A549 (cell line): Measurements from ENCODE around the gene ASPA. TPM values are rescaled to one million over a fixed set of nuclear protein-coding genes. Genes with fewer than 3 reads are reported as not detected.

Experiments used
- ATAC-seq, 2 experiments: fragments of 200-7000 bp in 1 of 2; fragments of >200 bp in 1 of 2; cut with Nextera tagmentation in 1 of 2; cut with Tn5 transposase in 1 of 2; 3 replicates each; pipeline versions ENCODE4 v1.8.0 to v1.9.1; 2018 to 2020; ENCODE audit warnings: mild to moderate bottlenecking in 1 of 2, moderate library complexity in 1 of 2
- CTCF ChIA-PET: fragments of 300-600 bp; sonication (Branson Sonifier 250); formaldehyde crosslinking; extraction: SDS; loops from one replicate; lab custom pipeline; 2021; ENCODE audit warnings: antibody characterized with exemption, inconsistent platforms; lab: Yijun Ruan, JAX
- POLR2A ChIA-PET: fragments of 350-600 bp; formaldehyde crosslinking; extraction: SDS; loops from one replicate; lab custom pipeline; 2021; ENCODE audit warnings: antibody characterized with exemption, inconsistent platforms; lab: Yijun Ruan, JAX
- DNase-seq, 2 experiments: peaks; one replicate each; pipeline versions ENCODE4 v3.0.0 to v3.0.0-alpha.2; 2011 to 2016; ENCODE audit warnings: low read depth in 1 of 2, low spot score in 1 of 2
- FAIRE-seq: peaks from 2 replicates; lab custom pipeline; 2011; peaks lifted over from hg19 to GRCh38; lab: Jason Lieb, UNC
- H3K27ac ChIP-seq, 2 experiments: fragments of >200 bp; sonication (Bioruptor Twin); formaldehyde crosslinking; 3 replicates each; pipeline ENCODE4 v1.5.1; 2016 to 2017
- H3K4me1 ChIP-seq: fragments of >200 bp; sonication (Bioruptor Twin); formaldehyde crosslinking; 3 replicates; pipeline ENCODE4 v1.6.1; 2016
- H3K4me2 ChIP-seq: fragments of >200 bp; sonication (Bioruptor Twin); formaldehyde crosslinking; 3 replicates; pipeline ENCODE4 v1.6.1; 2016
- H3K4me3 ChIP-seq: fragments of >200 bp; sonication (Bioruptor Twin); formaldehyde crosslinking; 3 replicates; pipeline ENCODE4 v1.5.1; 2016
- H3K9me3 ChIP-seq: fragments of >200 bp; sonication (Bioruptor Twin); formaldehyde crosslinking; 3 replicates; pipeline ENCODE4 v1.6.1; 2016
- BHLHE40 ChIP-seq: IDR thresholded peaks from 2 replicates; pipeline ENCODE4 v1.6.1; 2012; ENCODE audit warnings: low read depth, low read length, inconsistent platforms
- CBX2 ChIP-seq: fragments of 200-600 bp; sonication (generic); IDR thresholded peaks from 2 replicates; pipeline ENCODE4 v1.6.1; 2016; ENCODE audit warnings: low read depth, mild to moderate bottlenecking, borderline replicate concordance
- CHD2 ChIP-seq: fragments of 150-350 bp; IDR thresholded peaks from 2 replicates; pipeline ENCODE4 v1.6.1; 2014; ENCODE audit warnings: low read length; ENCODE audit not compliant: partially characterized antibody
- CHD4 ChIP-seq: fragments of 200-600 bp; sonication (generic); IDR thresholded peaks from 2 replicates; pipeline ENCODE4 v1.6.1; 2016; ENCODE audit warnings: antibody characterized with exemption, mild to moderate bottlenecking, borderline replicate concordance
- EHF ChIP-seq: fragments of 250-450 bp; sonication (Bioruptor Pico); IDR thresholded peaks from 2 replicates; pipeline ENCODE4 v1.5.0; 2020; ENCODE audit warnings: mild to moderate bottlenecking
- EHMT2 ChIP-seq: fragments of 200-600 bp; sonication (generic); IDR thresholded peaks from 2 replicates; pipeline ENCODE4 v1.6.1; 2016; ENCODE audit warnings: antibody characterized with exemption, low read depth, mild to moderate bottlenecking, moderate library complexity
- EP300 ChIP-seq, 2 experiments: fragments of >200 bp; sonication (Bioruptor Twin); formaldehyde crosslinking; IDR thresholded peaks; 2 replicates in 1 of 2; 3 replicates in 1 of 2; pipeline ENCODE4 v1.6.1; 2016 to 2017
- FOSB ChIP-seq: fragments of 250-450 bp; sonication (Bioruptor Pico); IDR thresholded peaks from 2 replicates; pipeline ENCODE4 v1.5.0; 2020; ENCODE audit warnings: mild to moderate bottlenecking, moderate library complexity
- FOXS1 ChIP-seq: fragments of 250-450 bp; sonication (Bioruptor Pico); IDR thresholded peaks from 2 replicates; pipeline ENCODE4 v1.5.0; 2020; ENCODE audit warnings: mild to moderate bottlenecking, moderate library complexity
- HEYL ChIP-seq: fragments of 250-450 bp; sonication (Bioruptor Pico); IDR thresholded peaks from 2 replicates; pipeline ENCODE4 v1.8.0; 2021; ENCODE audit warnings: mild to moderate bottlenecking, moderate library complexity
- JUN ChIP-seq, 2 experiments: fragments of >200 bp; sonication (Bioruptor Twin); formaldehyde crosslinking; IDR thresholded peaks; 2 replicates in 1 of 2; 3 replicates in 1 of 2; pipeline ENCODE4 v1.6.1; 2016 to 2017
- MAZ ChIP-seq: fragments of 150-350 bp; IDR thresholded peaks from 2 replicates; pipeline ENCODE4 v1.6.1; 2014; ENCODE audit warnings: antibody characterized with exemption, low read depth, low read length, borderline replicate concordance
- MYC ChIP-seq: IDR thresholded peaks from 2 replicates; pipeline ENCODE4 v1.6.1; 2012; ENCODE audit warnings: mild to moderate bottlenecking, inconsistent platforms, low read length, improper control_type of control experiment, borderline replicate concordance
- NR3C1 ChIP-seq: fragments of >200 bp; sonication (Bioruptor Twin); formaldehyde crosslinking; IDR thresholded peaks from 3 replicates; pipeline ENCODE4 v1.6.1; 2017
- RARB ChIP-seq: fragments of 250-450 bp; sonication (Bioruptor Pico); IDR thresholded peaks from 2 replicates; pipeline ENCODE4 v1.8.0; 2021; ENCODE audit warnings: mild to moderate bottlenecking, moderate library complexity
- RCOR1 ChIP-seq: fragments of 150-350 bp; IDR thresholded peaks from 2 replicates; pipeline ENCODE4 v1.6.1; 2014; ENCODE audit warnings: antibody characterized with exemption, low read length, low read depth
- RFX5 ChIP-seq: fragments of 450-650 bp; IDR thresholded peaks from 2 replicates; pipeline ENCODE4 v1.7.1; 2014; ENCODE audit warnings: antibody characterized with exemption, mild to moderate bottlenecking, moderate library complexity
- ZC3H11A ChIP-seq: fragments of 450-650 bp; IDR thresholded peaks from 2 replicates; pipeline ENCODE4 v1.6.1; 2014; ENCODE audit warnings: antibody characterized with exemption, mild to moderate bottlenecking
- ZSCAN20 ChIP-seq: fragments of 250-450 bp; sonication (Bioruptor Pico); IDR thresholded peaks from 2 replicates; pipeline ENCODE4 v1.8.0; 2022; ENCODE audit warnings: mild to moderate bottlenecking, moderate library complexity
- WGBS: methylation state at CpG from one replicate; pipeline ENCODE4 v1.1.6; 2017; ENCODE audit errors: missing lambda C conversion rate; 5-methylcytosine and 5-hydroxymethylcytosine counted together
- polyA plus RNA-seq, 4 experiments: library from polyadenylated mRNA; depleted of rRNA in 3 of 4; stranded (reverse); fragments of >200 nt; fragmentation: RNase III in 1 of 4; extraction: RNeasy Plus Mini Kit Qiagen cat#74134 plus additional on column Dnase treatment in 1 of 4; gene quantifications; 2 replicates in 3 of 4; 3 replicates in 1 of 4; pipeline ENCODE4 v1.2.3, GENCODE V29; 2011 to 2017
- TF ChIP-seq, protein P1 (sequence below): fragments of 250-450 bp; sonication (Bioruptor Pico); IDR thresholded peaks from 2 replicates; pipeline ENCODE4 v1.5.0; 2021; ENCODE audit warnings: mild to moderate bottlenecking, moderate library complexity, borderline replicate concordance
- TF ChIP-seq, protein P2 (sequence below): fragments of >200 bp; sonication (Bioruptor Twin); formaldehyde crosslinking; IDR thresholded peaks from 3 replicates; pipeline ENCODE4 v1.6.1; 2016
- TF ChIP-seq, protein P3 (sequence below): IDR thresholded peaks from 2 replicates; pipeline ENCODE4 v1.6.1; 2012; ENCODE audit warnings: low read depth, borderline replicate concordance
- TF ChIP-seq, protein P4 (sequence below): fragments of >200 bp; sonication (Bioruptor Twin); formaldehyde crosslinking; IDR thresholded peaks from 2 replicates; pipeline ENCODE4 v1.6.1; 2016

Gene ASPA
- polyA plus RNA-seq, 2 of the 4 experiments (the other 2 are of a cell fraction), result not detected

DNA sequence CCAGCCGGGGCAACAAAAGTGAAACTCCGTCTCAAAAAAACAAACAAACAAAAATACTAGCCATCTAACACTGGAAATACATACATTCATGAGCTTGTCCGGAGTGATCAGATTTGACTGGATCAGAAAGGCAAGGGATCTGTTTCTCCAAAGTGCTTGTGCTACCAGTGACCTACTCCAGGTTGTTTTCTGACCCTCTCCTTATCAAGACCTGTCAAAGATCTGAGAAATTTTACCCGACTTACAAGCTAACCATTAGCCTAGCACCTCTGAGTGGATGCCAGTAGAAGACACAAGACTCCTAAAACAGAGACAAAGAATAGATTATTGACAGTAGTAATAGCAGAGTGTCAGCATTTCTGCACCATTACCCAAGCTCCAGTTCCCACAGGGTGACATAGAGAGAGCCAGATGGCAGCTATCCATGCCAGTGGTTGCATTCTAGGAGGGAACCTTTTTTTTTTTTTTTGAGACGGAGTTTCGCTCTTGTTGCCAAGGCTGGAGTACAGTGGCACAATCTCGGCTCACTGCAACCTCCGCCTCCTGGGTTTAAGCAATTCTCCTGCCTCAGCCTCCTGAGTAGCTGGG, 9.8 kb downstream of the ASPA start:
- WGBS, result 38% methylated on average over 8 of the region's 8 CpGs
- ChIA-PET POLR2A (no interaction called here), CTCF (no interaction called here)
- DNase-seq, result no peak
- Histone ChIP-seq H3K4me2 (no peak overlapping the region), H3K9me3 (no peaks in the 10 kb centered on the region), H3K4me3 (no peak overlapping the region), H3K4me1 (no peaks in the 10 kb centered on the region)
- no peak for ATAC-seq
- no peak for FAIRE-seq
- TF ChIP-seq HEYL (CRISPR knock-in tag) (no peak), ZC3H11A (no peak), EP300 (IDR thresholded peaks at IDR 0.05) (no peak), RARB (CRISPR knock-in tag) (no peak), CHD2 (no peak), EHF (no peak), RFX5 (no peak), RCOR1 (no peak)
- TF ChIP-seq, protein P1, sequence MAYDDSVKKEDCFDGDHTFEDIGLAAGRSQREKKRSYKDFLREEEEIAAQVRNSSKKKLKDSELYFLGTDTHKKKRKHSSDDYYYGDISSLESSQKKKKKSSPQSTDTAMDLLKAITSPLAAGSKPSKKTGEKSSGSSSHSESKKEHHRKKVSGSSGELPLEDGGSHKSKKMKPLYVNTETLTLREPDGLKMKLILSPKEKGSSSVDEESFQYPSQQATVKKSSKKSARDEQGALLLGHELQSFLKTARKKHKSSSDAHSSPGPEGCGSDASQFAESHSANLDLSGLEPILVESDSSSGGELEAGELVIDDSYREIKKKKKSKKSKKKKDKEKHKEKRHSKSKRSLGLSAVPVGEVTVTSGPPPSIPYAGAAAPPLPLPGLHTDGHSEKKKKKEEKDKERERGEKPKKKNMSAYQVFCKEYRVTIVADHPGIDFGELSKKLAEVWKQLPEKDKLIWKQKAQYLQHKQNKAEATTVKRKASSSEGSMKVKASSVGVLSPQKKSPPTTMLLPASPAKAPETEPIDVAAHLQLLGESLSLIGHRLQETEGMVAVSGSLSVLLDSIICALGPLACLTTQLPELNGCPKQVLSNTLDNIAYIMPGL (CRISPR knock-in tag), result no peak
- TF ChIP-seq, protein P2, sequence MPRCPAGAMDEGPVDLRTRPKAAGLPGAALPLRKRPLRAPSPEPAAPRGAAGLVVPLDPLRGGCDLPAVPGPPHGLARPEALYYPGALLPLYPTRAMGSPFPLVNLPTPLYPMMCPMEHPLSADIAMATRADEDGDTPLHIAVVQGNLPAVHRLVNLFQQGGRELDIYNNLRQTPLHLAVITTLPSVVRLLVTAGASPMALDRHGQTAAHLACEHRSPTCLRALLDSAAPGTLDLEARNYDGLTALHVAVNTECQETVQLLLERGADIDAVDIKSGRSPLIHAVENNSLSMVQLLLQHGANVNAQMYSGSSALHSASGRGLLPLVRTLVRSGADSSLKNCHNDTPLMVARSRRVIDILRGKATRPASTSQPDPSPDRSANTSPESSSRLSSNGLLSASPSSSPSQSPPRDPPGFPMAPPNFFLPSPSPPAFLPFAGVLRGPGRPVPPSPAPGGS, result no peak
- TF ChIP-seq, all 56 proteins: peak for 0
- H3K27ac ChIP-seq, result no peak overlapping the region

DNA sequence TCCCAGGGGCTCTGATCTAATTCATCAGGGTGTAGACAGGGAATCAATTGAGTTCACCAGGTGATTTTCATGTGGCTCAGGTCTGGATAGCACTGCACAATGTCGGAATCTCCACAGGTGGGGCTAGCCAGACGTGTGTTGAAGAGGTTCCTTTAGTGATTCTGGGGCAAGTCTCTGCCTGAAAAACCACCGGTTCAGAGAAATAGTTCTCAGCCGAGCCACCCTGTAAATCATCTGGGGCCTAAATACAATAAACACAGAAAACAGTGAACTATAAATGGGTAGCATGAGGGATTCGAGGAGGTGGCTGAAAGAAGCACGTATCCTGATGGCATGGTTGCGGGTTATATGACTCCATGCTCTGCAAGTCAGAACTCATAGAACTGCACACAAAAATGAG, 21.3 kb downstream of the ASPA start:
- Histone ChIP-seq H3K4me3 (no peak overlapping the region), H3K4me1 (no peaks in the 10 kb centered on the region), H3K4me2 (no peak overlapping the region), H3K27ac (no peak overlapping the region), H3K9me3 (0 out of 3 replicates have a peak, but pooled peaks cover 2% of the 10 kb centered on the region)
- 51% methylated on average over 7 of the region's 7 CpGs for WGBS
- ChIA-PET CTCF (no interaction called here), POLR2A (no interaction called here)
- TF ChIP-seq BHLHE40 (no peak), CHD4 (no peak), FOSB (CRISPR knock-in tag) (no peak), EHMT2 (no peak), MAZ (no peak), JUN (IDR thresholded peaks at IDR 0.05) (no peak), NR3C1 (no peak), MYC (no peak), EP300 (IDR thresholded peaks at IDR 0.05) (no peak), CBX2 (no peak), ZSCAN20 (CRISPR knock-in tag) (no peak), ZC3H11A (no peak), RFX5 (no peak), FOXS1 (CRISPR knock-in tag) (no peak)
- TF ChIP-seq, protein P1 (CRISPR knock-in tag), result no peak
- TF ChIP-seq, protein P3, sequence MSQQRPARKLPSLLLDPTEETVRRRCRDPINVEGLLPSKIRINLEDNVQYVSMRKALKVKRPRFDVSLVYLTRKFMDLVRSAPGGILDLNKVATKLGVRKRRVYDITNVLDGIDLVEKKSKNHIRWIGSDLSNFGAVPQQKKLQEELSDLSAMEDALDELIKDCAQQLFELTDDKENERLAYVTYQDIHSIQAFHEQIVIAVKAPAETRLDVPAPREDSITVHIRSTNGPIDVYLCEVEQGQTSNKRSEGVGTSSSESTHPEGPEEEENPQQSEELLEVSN, result no peak
- TF ChIP-seq, protein P4, sequence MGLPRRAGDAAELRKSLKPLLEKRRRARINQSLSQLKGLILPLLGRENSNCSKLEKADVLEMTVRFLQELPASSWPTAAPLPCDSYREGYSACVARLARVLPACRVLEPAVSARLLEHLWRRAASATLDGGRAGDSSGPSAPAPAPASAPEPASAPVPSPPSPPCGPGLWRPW, result no peak
- TF ChIP-seq, protein P2, result no peak
- ATAC-seq (no peak), DNase-seq (no peak), FAIRE-seq (no peak)
